ENCODE measurements around the gene FAM98A. TPM values are rescaled to one million over a fixed set of nuclear protein-coding genes. Genes with fewer than 3 reads are reported as not detected.

FAM98A gene
- polyA plus RNA-seq, 2 donors: 10.8 to 17.7 TPM

DNA sequence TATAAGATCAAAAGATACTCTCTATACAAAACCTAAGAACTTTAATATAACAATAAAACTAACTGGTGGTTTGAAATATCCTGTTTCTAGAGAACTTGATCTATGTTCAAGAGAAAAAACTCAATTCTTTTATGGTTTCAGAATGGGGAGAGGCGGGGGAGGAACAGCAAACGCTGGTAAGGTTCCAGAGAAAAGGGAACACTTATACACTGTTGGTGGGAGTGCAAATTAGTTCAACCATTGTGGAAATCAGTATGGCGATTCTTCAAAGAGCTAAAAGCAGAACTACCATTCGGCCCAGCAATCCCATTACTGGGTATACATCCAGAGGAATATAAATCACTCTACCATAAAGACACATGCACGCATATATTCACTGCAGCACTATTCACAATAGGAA, 17.2 kb downstream of the FAM98A start:
- Histone ChIP-seq H3K4me3 (ENCODE audit: low read depth in 1 of 2, low read length in 2 of 2) (no peak overlapping the region), H3K9me3 (ENCODE audit: control insufficient read depth in 2 of 2, insufficient read depth in 1 of 2, low read depth in 1 of 2, low read length in 1 of 2) (no peaks in the 10 kb centered on the region), H3K4me1 (ENCODE audit: control insufficient read depth in 2 of 2, insufficient read depth in 2 of 2, low read length in 1 of 2) (no peaks in the 10 kb centered on the region), H3K27me3 (ENCODE audit: control insufficient read depth in 1 of 2, insufficient read depth in 2 of 2, low read length in 2 of 2) (no peaks in the 10 kb centered on the region), H3K36me3 (ENCODE audit: control insufficient read depth in 2 of 2, insufficient read depth in 2 of 2, low read length in 1 of 2) (peaks cover 7% of the 10 kb centered on the region in 2 donors), H3K27ac (ENCODE audit: low read depth in 2 of 2, low read length in 1 of 2) (no peak overlapping the region)
- 92 to 93% methylated on average over 5 of the region's 5 CpGs for WGBS, 2 donors

DNA sequence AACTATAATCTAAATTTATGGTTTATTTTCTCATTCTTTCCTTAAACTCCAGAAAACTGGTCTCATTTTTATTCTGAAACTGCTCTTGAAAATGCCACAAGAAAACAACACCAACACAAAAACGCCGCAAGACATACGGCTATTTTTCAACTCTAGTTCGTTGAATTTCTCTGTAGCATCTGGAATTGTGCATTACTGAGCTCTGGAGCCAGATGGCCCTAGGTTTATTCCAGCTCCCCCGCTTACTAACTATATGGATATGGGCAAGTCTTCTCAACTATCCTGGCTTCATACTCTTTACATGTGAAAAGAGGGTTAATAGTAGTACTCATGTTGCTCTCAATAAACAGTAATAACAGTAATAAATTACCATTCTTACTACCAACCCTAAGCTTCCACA, 19.9 kb downstream of the FAM98A start:
- Histone ChIP-seq H3K27me3 (ENCODE audit: control insufficient read depth in 1 of 2, insufficient read depth in 2 of 2, low read length in 2 of 2) (no peaks in the 10 kb centered on the region), H3K4me1 (ENCODE audit: control insufficient read depth in 2 of 2, insufficient read depth in 2 of 2, low read length in 1 of 2) (no peaks in the 10 kb centered on the region), H3K9me3 (ENCODE audit: control insufficient read depth in 2 of 2, insufficient read depth in 1 of 2, low read depth in 1 of 2, low read length in 1 of 2) (no peaks in the 10 kb centered on the region), H3K27ac (ENCODE audit: low read depth in 2 of 2, low read length in 1 of 2) (no peak overlapping the region), H3K36me3 (ENCODE audit: control insufficient read depth in 2 of 2, insufficient read depth in 2 of 2, low read length in 1 of 2) (no peaks in the 10 kb centered on the region), H3K4me3 (ENCODE audit: low read depth in 1 of 2, low read length in 2 of 2) (no peak overlapping the region)
- whole genome bisulfite sequencing, 2 donors: 91 to 92% methylated on average over 5 of the region's 5 CpGs

DNA sequence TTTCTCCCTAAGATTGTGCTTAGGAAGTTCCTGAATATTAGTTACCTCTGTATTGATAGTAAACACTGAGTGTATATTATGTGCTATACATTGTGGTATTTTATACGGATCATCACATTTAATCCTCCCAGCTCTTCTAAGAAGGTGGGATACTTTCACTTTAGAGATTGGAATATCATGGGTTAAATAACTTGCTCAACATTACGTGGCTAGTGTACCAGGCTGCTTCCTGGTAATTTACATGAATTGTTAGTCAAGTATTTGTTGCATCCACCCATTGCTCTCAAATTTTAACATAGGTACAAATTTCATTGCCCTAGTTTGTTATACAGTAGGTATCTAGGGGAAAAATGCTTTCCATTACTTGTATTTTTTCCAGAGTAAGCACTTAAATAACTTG, 21.4 kb downstream of the FAM98A start:
- H3K27me3 ChIP-seq (ENCODE audit: control insufficient read depth in 1 of 2, insufficient read depth in 2 of 2, low read length in 2 of 2): no peaks in the 10 kb centered on the region
- H3K4me1 ChIP-seq (ENCODE audit: control insufficient read depth in 2 of 2, insufficient read depth in 2 of 2, low read length in 1 of 2): no peaks in the 10 kb centered on the region
- WGBS, 2 donors: 48 to 49% methylated on average over 2 of the region's 2 CpGs
- no peaks in the 10 kb centered on the region for H3K36me3 ChIP-seq (ENCODE audit: control insufficient read depth in 2 of 2, insufficient read depth in 2 of 2, low read length in 1 of 2)
- H3K9me3 ChIP-seq (ENCODE audit: control insufficient read depth in 2 of 2, insufficient read depth in 1 of 2, low read depth in 1 of 2, low read length in 1 of 2): no peaks in the 10 kb centered on the region
- H3K4me3 ChIP-seq (ENCODE audit: low read depth in 1 of 2, low read length in 2 of 2): no peak overlapping the region
- no peak overlapping the region for H3K27ac ChIP-seq (ENCODE audit: low read depth in 2 of 2, low read length in 1 of 2)

DNA sequence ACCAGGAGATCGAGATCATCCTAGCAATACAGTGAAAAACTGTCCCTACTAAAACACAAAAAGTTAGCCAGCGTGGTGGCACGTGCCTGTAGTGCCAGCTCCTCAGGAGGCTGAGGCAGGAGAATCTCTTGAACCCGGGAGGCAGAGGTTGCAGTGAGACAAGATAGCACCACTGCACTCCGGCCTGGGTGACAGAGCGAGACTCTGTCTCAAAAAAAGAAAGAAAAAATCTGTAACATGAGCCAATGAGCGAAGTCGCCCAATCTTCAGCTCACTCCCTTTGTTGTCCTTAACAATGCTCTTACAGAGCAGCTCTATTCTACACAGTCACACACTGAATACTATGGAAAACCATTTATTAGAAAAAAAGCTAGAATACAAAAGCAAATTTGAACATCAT, 22.0 kb downstream of the FAM98A start:
- no peaks in the 10 kb centered on the region for H3K4me1 ChIP-seq (ENCODE audit: control insufficient read depth in 2 of 2, insufficient read depth in 2 of 2, low read length in 1 of 2)
- H3K27ac ChIP-seq (ENCODE audit: low read depth in 2 of 2, low read length in 1 of 2): no peak overlapping the region
- no peak overlapping the region for H3K4me3 ChIP-seq (ENCODE audit: low read depth in 1 of 2, low read length in 2 of 2)
- no peaks in the 10 kb centered on the region for H3K9me3 ChIP-seq (ENCODE audit: control insufficient read depth in 2 of 2, insufficient read depth in 1 of 2, low read depth in 1 of 2, low read length in 1 of 2)
- no peaks in the 10 kb centered on the region for H3K27me3 ChIP-seq (ENCODE audit: control insufficient read depth in 1 of 2, insufficient read depth in 2 of 2, low read length in 2 of 2)
- no peaks in the 10 kb centered on the region for H3K36me3 ChIP-seq (ENCODE audit: control insufficient read depth in 2 of 2, insufficient read depth in 2 of 2, low read length in 1 of 2)
- 87 to 91% methylated on average over 8 of the region's 8 CpGs for WGBS, 2 donors

DNA sequence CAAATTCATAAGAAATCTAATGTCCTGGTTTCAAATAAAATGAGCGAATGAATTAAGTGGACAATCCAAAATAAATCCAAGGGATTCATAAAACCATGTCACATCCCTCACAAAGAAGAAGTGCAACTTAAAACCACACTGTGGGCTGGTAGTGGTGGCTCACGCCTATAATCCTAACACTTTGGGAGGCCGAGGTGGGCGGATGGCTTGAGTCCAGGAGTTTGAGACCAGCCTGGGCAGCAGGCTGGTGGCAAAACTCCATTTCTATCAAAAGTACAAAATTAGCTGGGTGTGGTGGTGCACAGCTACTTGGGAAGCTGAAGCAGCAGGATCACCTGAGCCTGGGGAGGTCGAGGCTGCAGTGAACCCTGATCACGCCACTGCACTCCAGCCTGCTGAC, 25.4 kb downstream of the FAM98A start:
- Histone ChIP-seq H3K36me3 (ENCODE audit: control insufficient read depth in 2 of 2, insufficient read depth in 2 of 2, low read length in 1 of 2) (no peaks in the 10 kb centered on the region), H3K9me3 (ENCODE audit: control insufficient read depth in 2 of 2, insufficient read depth in 1 of 2, low read depth in 1 of 2, low read length in 1 of 2) (no peaks in the 10 kb centered on the region), H3K4me3 (ENCODE audit: low read depth in 1 of 2, low read length in 2 of 2) (no peak overlapping the region), H3K27me3 (ENCODE audit: control insufficient read depth in 1 of 2, insufficient read depth in 2 of 2, low read length in 2 of 2) (no peaks in the 10 kb centered on the region), H3K4me1 (ENCODE audit: control insufficient read depth in 2 of 2, insufficient read depth in 2 of 2, low read length in 1 of 2) (no peaks in the 10 kb centered on the region), H3K27ac (ENCODE audit: low read depth in 2 of 2, low read length in 1 of 2) (no peak overlapping the region)
- 90 to 96% methylated on average over 6 of the region's 6 CpGs for WGBS, 2 donors

DNA sequence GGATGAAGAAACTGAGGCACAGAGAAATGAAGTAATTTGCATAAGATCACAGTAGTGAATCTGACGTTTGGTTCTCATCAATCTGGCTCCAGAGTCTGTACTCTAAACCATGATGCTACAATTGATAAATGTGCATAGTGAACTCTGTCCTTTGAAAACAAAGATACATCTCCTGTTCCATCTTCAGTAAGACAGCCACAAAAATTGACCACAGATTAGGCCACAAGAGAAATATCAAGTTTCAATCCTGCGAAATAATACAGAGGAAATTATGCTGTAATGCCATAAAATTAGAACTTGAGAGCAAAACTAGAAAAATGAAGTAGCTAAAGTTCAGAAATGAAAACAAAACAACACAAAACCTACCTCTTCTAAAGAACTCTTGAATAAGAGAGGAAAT, 28.4 kb downstream of the FAM98A start:
- whole genome bisulfite sequencing, 2 donors: 71 to 73% methylated on average over 2 of the region's 2 CpGs
- no peak overlapping the region for H3K27ac ChIP-seq (ENCODE audit: low read depth in 2 of 2, low read length in 1 of 2)
- no peaks in the 10 kb centered on the region for H3K27me3 ChIP-seq (ENCODE audit: control insufficient read depth in 1 of 2, insufficient read depth in 2 of 2, low read length in 2 of 2)

DNA sequence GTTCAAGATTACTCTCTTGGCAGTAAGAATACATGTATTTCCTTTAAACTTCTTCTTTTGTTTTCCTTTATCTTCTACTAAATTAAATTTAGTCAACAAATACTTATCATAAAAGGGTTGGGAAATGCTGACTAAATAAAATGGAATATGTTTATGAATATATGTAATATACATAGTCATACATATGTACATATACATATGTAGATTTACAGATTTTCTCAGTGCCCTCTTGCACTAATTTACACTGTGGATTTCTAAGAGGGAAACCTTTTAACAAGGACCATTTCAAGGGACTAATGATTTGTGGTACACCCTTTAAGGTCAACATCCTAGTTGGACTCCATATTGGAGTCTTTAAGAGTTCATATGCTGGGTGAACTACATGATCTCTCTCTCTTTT, 37.2 kb downstream of the FAM98A start:
- no peaks in the 10 kb centered on the region for H3K4me1 ChIP-seq (ENCODE audit: control insufficient read depth in 2 of 2, insufficient read depth in 2 of 2, low read length in 1 of 2)
- H3K27ac ChIP-seq (ENCODE audit: low read depth in 2 of 2, low read length in 1 of 2): no peak overlapping the region
- H3K36me3 ChIP-seq (ENCODE audit: control insufficient read depth in 2 of 2, insufficient read depth in 2 of 2, low read length in 1 of 2): peaks cover 0 to 2% of the 10 kb centered on the region in 2 donors
- no peaks in the 10 kb centered on the region for H3K9me3 ChIP-seq (ENCODE audit: control insufficient read depth in 2 of 2, insufficient read depth in 1 of 2, low read depth in 1 of 2, low read length in 1 of 2)
- no peak overlapping the region for H3K4me3 ChIP-seq (ENCODE audit: low read depth in 1 of 2, low read length in 2 of 2)
- no peaks in the 10 kb centered on the region for H3K27me3 ChIP-seq (ENCODE audit: control insufficient read depth in 1 of 2, insufficient read depth in 2 of 2, low read length in 2 of 2)

More for the DNA sequence above, 28.4 kb downstream of the FAM98A start:
- Histone ChIP-seq H3K4me1 (ENCODE audit: control insufficient read depth in 2 of 2, insufficient read depth in 2 of 2, low read length in 1 of 2) (no peaks in the 10 kb centered on the region), H3K36me3 (ENCODE audit: control insufficient read depth in 2 of 2, insufficient read depth in 2 of 2, low read length in 1 of 2) (no peaks in the 10 kb centered on the region), H3K4me3 (ENCODE audit: low read depth in 1 of 2, low read length in 2 of 2) (no peak overlapping the region), H3K9me3 (ENCODE audit: control insufficient read depth in 2 of 2, insufficient read depth in 1 of 2, low read depth in 1 of 2, low read length in 1 of 2) (no peaks in the 10 kb centered on the region)

DNA sequence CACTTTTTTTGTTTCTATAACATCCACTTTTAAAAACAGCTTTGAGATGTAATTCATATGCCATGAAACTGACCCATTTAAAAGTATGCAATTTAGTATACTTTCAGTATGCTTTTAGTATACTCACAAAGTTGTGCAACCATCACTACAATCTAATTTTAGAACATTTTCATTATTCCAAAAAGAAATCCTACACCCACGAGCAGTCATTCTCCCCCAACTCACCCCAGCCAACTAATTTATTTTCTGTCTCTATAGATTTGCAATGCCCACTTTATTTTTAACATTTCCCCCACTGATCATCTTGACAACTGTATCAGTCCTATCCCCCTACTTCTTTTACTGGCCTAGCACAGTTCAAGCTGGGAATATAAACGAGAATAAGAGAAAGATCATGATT, 39.1 kb downstream of the FAM98A start:
- WGBS, 2 donors: 60 to 70% methylated on average over 2 of the region's 2 CpGs
- Histone ChIP-seq H3K36me3 (ENCODE audit: control insufficient read depth in 2 of 2, insufficient read depth in 2 of 2, low read length in 1 of 2) (peaks cover 0 to 2% of the 10 kb centered on the region in 2 donors), H3K9me3 (ENCODE audit: control insufficient read depth in 2 of 2, insufficient read depth in 1 of 2, low read depth in 1 of 2, low read length in 1 of 2) (no peaks in the 10 kb centered on the region), H3K4me3 (ENCODE audit: low read depth in 1 of 2, low read length in 2 of 2) (no peak overlapping the region), H3K4me1 (ENCODE audit: control insufficient read depth in 2 of 2, insufficient read depth in 2 of 2, low read length in 1 of 2) (no peaks in the 10 kb centered on the region), H3K27ac (ENCODE audit: low read depth in 2 of 2, low read length in 1 of 2) (no peak overlapping the region), H3K27me3 (ENCODE audit: control insufficient read depth in 1 of 2, insufficient read depth in 2 of 2, low read length in 2 of 2) (no peaks in the 10 kb centered on the region)

DNA sequence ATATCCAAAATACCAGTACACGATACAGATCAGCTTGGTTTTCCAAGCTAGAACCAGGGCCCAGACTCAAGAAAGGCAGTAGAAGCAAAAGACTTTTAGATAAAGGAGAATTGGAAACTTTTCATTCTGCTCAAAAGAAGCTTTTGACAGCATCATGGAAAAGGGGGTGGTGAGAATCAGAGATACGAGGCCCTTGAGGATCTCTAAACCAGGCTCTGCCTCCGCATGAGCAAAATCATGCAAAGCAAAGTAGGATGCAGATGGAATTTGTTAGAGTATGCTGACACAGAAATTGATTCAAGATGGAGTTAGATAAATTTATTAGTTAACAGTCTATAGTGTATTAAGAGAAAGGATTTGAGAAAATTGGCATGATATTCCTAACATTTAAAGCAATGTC, 39.8 kb downstream of the FAM98A start:
- Histone ChIP-seq H3K4me1 (ENCODE audit: control insufficient read depth in 2 of 2, insufficient read depth in 2 of 2, low read length in 1 of 2) (no peaks in the 10 kb centered on the region), H3K9me3 (ENCODE audit: control insufficient read depth in 2 of 2, insufficient read depth in 1 of 2, low read depth in 1 of 2, low read length in 1 of 2) (no peaks in the 10 kb centered on the region), H3K4me3 (ENCODE audit: low read depth in 1 of 2, low read length in 2 of 2) (no peak overlapping the region), H3K27ac (ENCODE audit: low read depth in 2 of 2, low read length in 1 of 2) (no peak overlapping the region), H3K36me3 (ENCODE audit: control insufficient read depth in 2 of 2, insufficient read depth in 2 of 2, low read length in 1 of 2) (peaks cover 0 to 2% of the 10 kb centered on the region in 2 donors), H3K27me3 (ENCODE audit: control insufficient read depth in 1 of 2, insufficient read depth in 2 of 2, low read length in 2 of 2) (no peaks in the 10 kb centered on the region)
- WGBS, 2 donors: 93 to 95% methylated on average over 3 of the region's 3 CpGs

DNA sequence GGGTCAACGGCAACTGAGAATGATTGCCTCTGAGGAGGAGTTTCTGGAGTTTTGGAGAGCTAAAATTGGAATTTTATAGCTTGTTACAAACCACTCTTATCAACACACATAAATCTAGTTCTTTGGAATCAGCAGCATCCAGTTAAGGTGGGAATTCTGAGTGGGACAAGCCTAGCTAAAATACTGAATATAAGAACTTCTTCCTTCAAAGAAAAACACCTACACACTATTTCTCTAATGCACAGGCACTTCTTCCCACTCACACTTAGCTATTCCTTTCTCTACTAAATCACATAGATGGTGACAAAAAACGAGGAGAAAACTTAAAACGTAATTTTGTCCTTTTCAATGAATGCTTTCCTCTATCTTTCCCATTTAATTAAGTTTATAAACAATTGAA, 43.4 kb downstream of the FAM98A start:
- 74 to 77% methylated on average over 3 of the region's 3 CpGs for WGBS, 2 donors
- Histone ChIP-seq H3K27me3 (ENCODE audit: control insufficient read depth in 1 of 2, insufficient read depth in 2 of 2, low read length in 2 of 2) (no peaks in the 10 kb centered on the region), H3K4me3 (ENCODE audit: low read depth in 1 of 2, low read length in 2 of 2) (no peak overlapping the region), H3K36me3 (ENCODE audit: control insufficient read depth in 2 of 2, insufficient read depth in 2 of 2, low read length in 1 of 2) (no peaks in the 10 kb centered on the region), H3K4me1 (ENCODE audit: control insufficient read depth in 2 of 2, insufficient read depth in 2 of 2, low read length in 1 of 2) (no peaks in the 10 kb centered on the region), H3K9me3 (ENCODE audit: control insufficient read depth in 2 of 2, insufficient read depth in 1 of 2, low read depth in 1 of 2, low read length in 1 of 2) (no peaks in the 10 kb centered on the region), H3K27ac (ENCODE audit: low read depth in 2 of 2, low read length in 1 of 2) (no peak overlapping the region)

All from esophagus (tissue), 2 donors.